ENCODE data around the gene CASQ1. TPM values are rescaled to one million over a fixed set of nuclear protein-coding genes. Genes with fewer than 3 reads are reported as not detected.

Gene CASQ1
- total RNA-seq, 1 donor from 2014 or later, result not detected

DNA sequence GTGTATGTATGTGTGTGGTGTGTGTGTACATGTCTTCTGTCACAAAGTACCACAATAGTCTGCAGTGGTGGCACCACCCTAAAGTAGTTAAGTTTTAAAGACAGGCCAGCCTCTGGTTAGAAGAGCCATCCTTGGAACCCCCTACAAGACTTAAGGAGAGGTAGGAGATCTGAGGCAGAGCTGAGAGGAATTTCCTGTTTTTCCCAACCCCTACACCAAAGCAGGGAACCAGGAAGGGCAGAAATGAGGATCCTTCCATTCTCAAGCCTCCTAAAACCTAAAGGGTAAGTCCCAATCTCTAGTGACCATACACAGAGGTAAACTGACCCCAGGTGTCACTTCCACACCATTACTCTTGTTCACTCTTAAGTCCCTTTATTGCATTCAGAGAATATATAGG lies 25.9 kb downstream of the CASQ1 start:
- Histone ChIP-seq H3K27me3 (ENCODE audit: control insufficient read depth, insufficient read depth, low read length) (no peaks in the 10 kb centered on the region), H3K36me3 (ENCODE audit: control insufficient read depth, insufficient read depth, low read length) (peaks cover 6% of the 10 kb centered on the region)
- TF ChIP-seq, protein P1, sequence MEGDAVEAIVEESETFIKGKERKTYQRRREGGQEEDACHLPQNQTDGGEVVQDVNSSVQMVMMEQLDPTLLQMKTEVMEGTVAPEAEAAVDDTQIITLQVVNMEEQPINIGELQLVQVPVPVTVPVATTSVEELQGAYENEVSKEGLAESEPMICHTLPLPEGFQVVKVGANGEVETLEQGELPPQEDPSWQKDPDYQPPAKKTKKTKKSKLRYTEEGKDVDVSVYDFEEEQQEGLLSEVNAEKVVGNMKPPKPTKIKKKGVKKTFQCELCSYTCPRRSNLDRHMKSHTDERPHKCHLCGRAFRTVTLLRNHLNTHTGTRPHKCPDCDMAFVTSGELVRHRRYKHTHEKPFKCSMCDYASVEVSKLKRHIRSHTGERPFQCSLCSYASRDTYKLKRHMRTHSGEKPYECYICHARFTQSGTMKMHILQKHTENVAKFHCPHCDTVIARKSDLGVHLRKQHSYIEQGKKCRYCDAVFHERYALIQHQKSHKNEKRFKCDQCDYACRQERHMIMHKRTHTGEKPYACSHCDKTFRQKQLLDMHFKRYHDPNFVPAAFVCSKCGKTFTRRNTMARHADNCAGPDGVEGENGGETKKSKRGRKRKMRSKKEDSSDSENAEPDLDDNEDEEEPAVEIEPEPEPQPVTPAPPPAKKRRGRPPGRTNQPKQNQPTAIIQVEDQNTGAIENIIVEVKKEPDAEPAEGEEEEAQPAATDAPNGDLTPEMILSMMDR (IDR thresholded peaks at IDR 0.05; ENCODE audit: insufficient read depth, low read length, poor library complexity, severe bottlenecking), result no peak

DNA sequence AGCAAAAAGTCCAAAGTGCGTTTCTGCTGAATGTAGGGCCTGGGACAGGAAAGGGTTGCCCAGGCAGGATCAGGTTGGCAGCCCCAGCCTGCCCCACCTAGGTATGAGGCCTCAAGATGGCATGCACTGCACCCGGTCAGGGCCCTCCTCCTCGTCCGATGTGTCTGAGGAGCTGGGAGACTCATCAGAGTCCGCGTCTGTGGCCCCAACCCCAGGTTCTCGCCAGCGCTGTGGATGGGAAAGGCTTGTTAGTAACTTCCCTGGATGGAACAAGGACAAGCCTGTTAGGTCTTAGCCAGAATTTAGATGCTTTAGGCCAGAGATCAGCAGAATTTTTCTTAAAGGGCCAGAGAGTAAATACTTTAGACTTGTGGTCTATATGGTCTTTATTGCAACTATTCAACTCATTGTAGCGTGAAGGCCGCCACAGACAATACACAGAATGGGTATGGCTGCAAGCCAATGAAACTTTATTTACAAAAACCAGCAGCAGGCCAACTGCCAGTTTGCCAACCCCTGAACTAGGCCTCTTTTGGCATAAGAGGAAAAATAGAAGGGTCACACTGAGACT lies 27.2 kb downstream of the CASQ1 start:
- no peak for DNase-seq (ENCODE audit: low read depth)
- peaks cover 5% of the 10 kb centered on the region for H3K36me3 ChIP-seq (ENCODE audit: control insufficient read depth, insufficient read depth, low read length)

More for the DNA sequence above, 25.9 kb downstream of the CASQ1 start:
- H3K4me3 ChIP-seq (ENCODE audit: low read depth, low read length), result no peak overlapping the region
- no peak for DNase-seq (ENCODE audit: low read depth)

DNA sequence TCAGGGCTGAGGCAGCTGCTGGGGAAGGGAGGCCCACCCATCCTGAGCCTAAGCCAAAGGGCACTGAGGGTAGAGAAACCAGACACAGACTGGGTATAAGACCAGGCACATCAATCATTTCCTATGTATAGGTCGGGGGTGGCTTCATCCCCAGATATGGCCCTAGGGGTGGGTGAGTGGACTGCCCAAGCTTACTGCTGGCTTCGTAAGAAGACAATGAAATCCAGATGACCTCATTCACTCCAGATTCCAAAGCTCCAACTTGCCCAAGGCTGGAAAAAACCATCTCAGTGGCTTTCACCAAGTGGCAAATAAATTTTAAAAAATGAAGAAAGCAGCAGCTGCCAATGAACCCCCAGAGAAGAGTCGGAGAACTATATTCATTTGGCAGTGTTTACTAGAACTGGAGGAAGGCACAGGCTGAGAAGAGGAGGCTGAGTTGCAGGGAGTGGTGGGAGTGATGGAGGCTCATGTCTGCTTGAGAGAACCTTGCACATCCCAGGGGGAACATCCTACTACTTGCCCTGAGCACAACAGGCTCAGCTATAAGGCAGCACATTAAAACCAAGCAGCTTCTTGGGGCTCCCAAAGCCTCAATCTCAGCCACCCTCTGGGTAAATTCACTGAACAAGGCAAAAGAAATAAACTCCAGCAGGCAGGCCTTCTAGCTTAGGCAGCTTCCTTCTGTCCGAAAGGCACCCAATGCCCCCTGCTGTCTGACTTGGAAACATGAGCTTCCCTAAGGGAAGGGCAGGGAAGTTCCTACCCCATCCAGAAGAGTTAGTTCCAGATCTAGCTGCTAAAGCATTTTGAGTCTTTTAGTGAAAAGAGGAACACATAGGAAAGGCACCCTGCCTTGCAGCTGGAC lies 28.9 kb downstream of the CASQ1 start:
- H3K27me3 ChIP-seq (ENCODE audit: control insufficient read depth, insufficient read depth, low read length), result no peaks in the 10 kb centered on the region
- H3K4me3 ChIP-seq (ENCODE audit: low read depth, low read length), result no peak overlapping the region
- peak; percentile 23 for DNase-seq (ENCODE audit: low read depth)
- H3K36me3 ChIP-seq (ENCODE audit: control insufficient read depth, insufficient read depth, low read length), result peaks cover 1% of the 10 kb centered on the region
- TF ChIP-seq, protein P1 (IDR thresholded peaks at IDR 0.05; ENCODE audit: insufficient read depth, low read length, poor library complexity, severe bottlenecking), result peak; percentile 61

More for the DNA sequence above, 27.2 kb downstream of the CASQ1 start:
- Histone ChIP-seq H3K27me3 (ENCODE audit: control insufficient read depth, insufficient read depth, low read length) (no peaks in the 10 kb centered on the region), H3K4me3 (ENCODE audit: low read depth, low read length) (no peak overlapping the region)
- TF ChIP-seq, protein P1 (IDR thresholded peaks at IDR 0.05; ENCODE audit: insufficient read depth, low read length, poor library complexity, severe bottlenecking), result no peak

DNA sequence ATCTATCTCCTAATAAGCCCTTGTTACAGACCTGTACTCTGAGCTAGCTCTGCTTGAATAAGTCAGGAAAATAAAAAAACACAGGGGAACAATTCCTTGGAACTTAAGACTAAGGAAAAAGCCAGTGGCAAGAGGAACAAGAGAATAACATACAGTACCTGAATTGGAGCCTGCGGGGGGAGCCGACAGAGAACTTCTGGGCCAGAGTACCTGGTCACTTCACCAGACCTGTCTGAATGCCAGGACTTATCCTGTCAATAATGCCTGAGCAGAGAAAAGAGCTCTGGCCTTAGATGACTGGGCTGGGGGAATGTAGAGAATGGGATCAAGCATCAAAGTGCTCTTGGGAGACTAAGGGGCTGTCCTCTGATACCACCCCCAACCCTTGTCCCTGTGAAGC lies 29.9 kb downstream of the CASQ1 start:
- H3K27me3 ChIP-seq (ENCODE audit: control insufficient read depth, insufficient read depth, low read length), result no peaks in the 10 kb centered on the region
- DNase-seq (ENCODE audit: low read depth), result no peak
- TF ChIP-seq, protein P1 (IDR thresholded peaks at IDR 0.05; ENCODE audit: insufficient read depth, low read length, poor library complexity, severe bottlenecking), result no peak
- H3K4me3 ChIP-seq (ENCODE audit: low read depth, low read length), result no peak overlapping the region
- peaks cover 1% of the 10 kb centered on the region for H3K36me3 ChIP-seq (ENCODE audit: control insufficient read depth, insufficient read depth, low read length)

DNA sequence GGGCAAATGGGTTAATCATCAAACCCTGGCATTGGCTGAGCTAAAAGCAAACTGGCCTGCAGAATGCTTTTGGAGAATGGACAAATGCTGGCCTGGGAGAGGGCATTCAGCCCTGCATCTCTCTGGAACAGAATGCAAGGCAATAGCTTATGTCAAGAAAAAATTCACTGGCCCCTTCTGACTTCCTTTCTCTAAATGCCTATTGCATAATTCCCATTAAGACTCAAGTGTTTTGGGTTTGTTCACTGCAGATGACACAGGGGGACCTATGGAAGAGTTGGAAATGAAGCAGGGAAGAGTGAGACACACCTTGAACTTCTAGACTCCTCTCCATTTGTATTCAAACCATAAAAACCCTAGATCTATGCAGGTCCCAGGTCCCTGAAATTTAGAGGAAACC lies 30.7 kb downstream of the CASQ1 start:
- H3K36me3 ChIP-seq (ENCODE audit: control insufficient read depth, insufficient read depth, low read length), result peaks cover 1% of the 10 kb centered on the region
- TF ChIP-seq, protein P1 (IDR thresholded peaks at IDR 0.05; ENCODE audit: insufficient read depth, low read length, poor library complexity, severe bottlenecking), result no peak
- DNase-seq (ENCODE audit: low read depth), result no peak
- no peak overlapping the region for H3K4me3 ChIP-seq (ENCODE audit: low read depth, low read length)
- H3K27me3 ChIP-seq (ENCODE audit: control insufficient read depth, insufficient read depth, low read length), result no peaks in the 10 kb centered on the region
